ENCODE measurements around the gene PRSS33.

The PRSS33 gene

DNA sequence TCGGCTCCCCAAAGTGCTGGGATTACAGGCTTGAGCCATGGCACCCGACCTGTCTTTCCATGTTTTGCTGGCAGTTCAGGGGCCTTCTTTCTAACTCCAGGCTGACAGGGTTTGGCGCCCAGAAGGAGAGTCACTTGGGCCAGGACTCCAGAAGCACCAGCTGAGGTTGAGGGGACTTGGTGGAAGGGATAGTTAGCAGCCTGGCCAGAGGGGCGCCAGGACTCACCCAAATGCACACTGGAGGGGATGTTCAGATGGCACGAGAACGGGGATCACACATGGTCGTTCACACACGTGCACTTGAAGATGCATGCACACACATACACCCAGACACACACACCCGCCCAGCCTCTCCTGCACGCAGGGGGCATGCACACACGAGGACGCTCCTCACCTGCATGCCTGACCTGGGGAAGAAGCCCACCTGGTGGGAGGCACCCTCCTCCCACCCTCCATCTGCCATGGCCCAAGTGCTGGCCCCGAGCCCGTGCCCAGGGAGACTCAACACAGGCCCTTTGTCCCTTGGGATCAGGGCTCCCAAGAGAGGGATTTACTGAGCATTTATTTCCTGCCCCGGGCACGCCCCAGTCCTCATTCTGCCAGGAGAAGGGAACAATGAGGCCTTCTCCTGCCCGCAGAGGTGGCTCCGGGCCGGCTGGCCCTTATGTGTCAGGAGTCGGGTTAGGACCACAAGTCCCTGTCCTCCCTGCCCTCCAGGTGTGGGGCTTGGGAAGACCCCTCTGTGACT, 27.4 kb upstream of the PRSS33 start:
- ChIA-PET POLR2A (no interaction called here), CTCF (no interaction called here)
- TF ChIP-seq ELF4 (IDR thresholded peaks at IDR 0.05): no peak
- no peak for TF ChIP-seq TARDBP (IDR thresholded peaks at IDR 0.05)
- TF ChIP-seq BHLHE40 (IDR thresholded peaks at IDR 0.05; ENCODE audit: borderline replicate concordance): no peak
- no peak for TF ChIP-seq FOXK2 (IDR thresholded peaks at IDR 0.05)
- TF ChIP-seq NFRKB (IDR thresholded peaks at IDR 0.05): no peak
- TF ChIP-seq, protein P1, sequence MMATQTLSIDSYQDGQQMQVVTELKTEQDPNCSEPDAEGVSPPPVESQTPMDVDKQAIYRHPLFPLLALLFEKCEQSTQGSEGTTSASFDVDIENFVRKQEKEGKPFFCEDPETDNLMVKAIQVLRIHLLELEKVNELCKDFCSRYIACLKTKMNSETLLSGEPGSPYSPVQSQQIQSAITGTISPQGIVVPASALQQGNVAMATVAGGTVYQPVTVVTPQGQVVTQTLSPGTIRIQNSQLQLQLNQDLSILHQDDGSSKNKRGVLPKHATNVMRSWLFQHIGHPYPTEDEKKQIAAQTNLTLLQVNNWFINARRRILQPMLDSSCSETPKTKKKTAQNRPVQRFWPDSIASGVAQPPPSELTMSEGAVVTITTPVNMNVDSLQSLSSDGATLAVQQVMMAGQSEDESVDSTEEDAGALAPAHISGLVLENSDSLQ (IDR thresholded peaks at IDR 0.05): no peak
- TF ChIP-seq L3MBTL2 (conservative IDR thresholded peaks at IDR 0.05): no peak
- no peak for TF ChIP-seq SUZ12 (IDR thresholded peaks at IDR 0.05)
- no peak for TF ChIP-seq FOXM1 (IDR thresholded peaks at IDR 0.05; ENCODE audit: borderline replicate concordance)
- TF ChIP-seq SP1 (IDR thresholded peaks at IDR 0.05): no peak
- TF ChIP-seq CTBP1 (IDR thresholded peaks at IDR 0.05; ENCODE audit: borderline replicate concordance): no peak
- no peak for TF ChIP-seq HDGF (IDR thresholded peaks at IDR 0.05; ENCODE audit: borderline replicate concordance)
- no peak for TF ChIP-seq ZNF384 (IDR thresholded peaks at IDR 0.05)
- no peak for TF ChIP-seq FOXA1 (IDR thresholded peaks at IDR 0.05)
- TF ChIP-seq ARNT (IDR thresholded peaks at IDR 0.05): no peak
- TF ChIP-seq LEF1 (IDR thresholded peaks at IDR 0.05; ENCODE audit: borderline replicate concordance): no peak
- no peak for DNase-seq (ENCODE audit: extremely low spot score)

DNA sequence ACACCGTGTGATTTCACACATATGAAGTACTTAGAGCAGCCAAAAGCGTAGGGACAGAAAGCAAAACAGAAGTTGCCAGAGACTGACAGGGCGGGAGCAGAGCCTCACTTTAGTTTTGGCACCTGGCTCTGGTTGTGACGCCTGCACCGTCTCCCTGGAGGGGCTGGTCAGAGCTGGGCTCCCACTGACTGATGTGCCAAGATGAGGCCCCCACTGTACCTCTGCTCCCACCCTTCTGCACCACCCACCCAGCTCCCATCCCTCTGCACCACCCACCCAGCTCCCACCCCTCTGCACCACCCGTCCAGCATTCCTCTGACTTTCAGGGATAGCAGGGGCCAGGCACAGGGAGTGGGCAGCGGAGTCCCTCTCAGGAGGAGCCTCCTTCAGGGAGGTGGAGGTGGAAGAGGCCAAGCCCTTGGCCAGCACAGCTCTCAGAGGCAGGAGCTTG, 26.4 kb upstream of the PRSS33 start:
- TF ChIP-seq SUZ12 (IDR thresholded peaks at IDR 0.05): no peak
- ChIA-PET CTCF (no interaction called here), POLR2A (no interaction called here)
- no peak for DNase-seq (ENCODE audit: extremely low spot score)

DNA sequence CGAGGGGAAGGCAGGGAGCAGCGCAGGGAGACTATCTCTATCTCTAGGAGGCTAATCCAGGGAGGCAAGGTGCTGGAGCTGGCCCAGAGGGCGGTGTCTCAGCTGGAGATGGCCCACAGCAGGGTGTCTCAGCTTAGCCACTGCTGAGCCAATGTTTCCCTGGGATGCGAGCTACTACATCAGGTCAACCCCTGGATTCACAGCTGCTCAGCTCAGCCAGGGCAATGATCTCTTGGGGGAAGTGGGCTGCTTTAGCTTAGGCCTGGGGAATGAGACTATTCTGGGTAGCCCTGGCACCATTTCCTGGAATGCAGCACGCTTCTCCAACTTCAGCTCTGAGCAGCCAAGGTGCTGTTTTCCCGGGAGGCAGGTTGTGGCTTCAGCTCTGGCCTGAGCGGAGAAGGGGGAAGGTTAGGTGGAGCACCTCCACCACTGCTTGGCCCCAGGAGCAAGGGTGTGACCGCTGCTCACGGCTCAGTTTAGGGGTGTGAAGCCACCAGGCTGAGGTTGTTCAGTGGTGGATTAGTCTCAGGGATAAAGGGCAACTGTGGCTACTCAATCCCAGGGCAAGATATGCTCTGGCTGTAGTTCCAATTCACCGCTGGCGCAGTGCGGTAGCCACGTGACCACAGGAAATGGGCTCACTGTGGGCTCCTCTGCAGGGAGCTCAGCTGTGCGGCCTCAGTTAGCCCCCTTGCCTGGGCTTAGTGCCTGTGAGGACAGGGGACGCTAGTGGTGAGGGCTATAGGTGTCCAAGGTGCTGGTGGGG, 24.5 kb upstream of the PRSS33 start:
- CTCF ChIA-PET: no interaction called here
- no peak for DNase-seq (ENCODE audit: extremely low spot score)
- TF ChIP-seq ARNT (IDR thresholded peaks at IDR 0.05) (no peak), FOXA1 (IDR thresholded peaks at IDR 0.05) (no peak), TARDBP (IDR thresholded peaks at IDR 0.05) (no peak), SUZ12 (IDR thresholded peaks at IDR 0.05) (no peak), ELF4 (IDR thresholded peaks at IDR 0.05) (no peak), BHLHE40 (IDR thresholded peaks at IDR 0.05; ENCODE audit: borderline replicate concordance) (no peak), FOXM1 (IDR thresholded peaks at IDR 0.05; ENCODE audit: borderline replicate concordance) (no peak), LEF1 (IDR thresholded peaks at IDR 0.05; ENCODE audit: borderline replicate concordance) (no peak), L3MBTL2 (conservative IDR thresholded peaks at IDR 0.05) (no peak), FOXK2 (IDR thresholded peaks at IDR 0.05) (no peak), SP1 (IDR thresholded peaks at IDR 0.05) (no peak), ZNF384 (IDR thresholded peaks at IDR 0.05) (no peak), NFRKB (IDR thresholded peaks at IDR 0.05) (no peak), HDGF (IDR thresholded peaks at IDR 0.05; ENCODE audit: borderline replicate concordance) (no peak), CTBP1 (IDR thresholded peaks at IDR 0.05; ENCODE audit: borderline replicate concordance) (no peak)
- TF ChIP-seq, protein P1 (IDR thresholded peaks at IDR 0.05): no peak
- POLR2A ChIA-PET: interaction anchor here (1.8 kb wide), 1 partner anchor 34 kb away, joined by 5 read pairs; no protein-coding TSS in a partner anchor

DNA sequence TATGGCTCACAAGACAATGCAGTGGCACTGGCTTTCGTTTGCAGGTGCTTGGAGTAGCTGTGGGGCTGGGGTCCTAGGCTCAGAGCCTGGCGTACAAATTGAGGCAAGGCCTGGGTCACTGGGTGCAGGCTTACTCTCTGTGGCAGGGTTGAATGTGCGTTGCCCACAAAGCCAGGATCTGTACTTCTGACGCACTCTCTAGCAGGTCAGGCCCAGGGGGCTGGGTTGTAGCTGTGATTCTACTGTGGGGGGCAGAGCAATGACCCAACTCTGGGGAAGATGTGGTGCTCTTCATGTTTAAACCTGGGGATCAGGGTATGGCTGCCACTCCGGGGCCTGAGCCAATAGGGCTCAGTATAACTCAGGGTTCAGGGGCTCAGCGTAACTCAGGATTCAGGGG, 23.3 kb upstream of the PRSS33 start:
- no peak for DNase-seq (ENCODE audit: extremely low spot score)
- TF ChIP-seq BHLHE40 (IDR thresholded peaks at IDR 0.05; ENCODE audit: borderline replicate concordance) (no peak), SUZ12 (IDR thresholded peaks at IDR 0.05) (no peak), TARDBP (IDR thresholded peaks at IDR 0.05) (no peak), ARNT (IDR thresholded peaks at IDR 0.05) (no peak), LEF1 (IDR thresholded peaks at IDR 0.05; ENCODE audit: borderline replicate concordance) (no peak), ELF4 (IDR thresholded peaks at IDR 0.05) (no peak), L3MBTL2 (conservative IDR thresholded peaks at IDR 0.05) (no peak), FOXK2 (IDR thresholded peaks at IDR 0.05) (no peak), FOXA1 (IDR thresholded peaks at IDR 0.05) (no peak), ZNF384 (IDR thresholded peaks at IDR 0.05) (no peak), CTBP1 (IDR thresholded peaks at IDR 0.05; ENCODE audit: borderline replicate concordance) (no peak), NFRKB (IDR thresholded peaks at IDR 0.05) (no peak), SP1 (IDR thresholded peaks at IDR 0.05) (no peak), FOXM1 (IDR thresholded peaks at IDR 0.05; ENCODE audit: borderline replicate concordance) (no peak), HDGF (IDR thresholded peaks at IDR 0.05; ENCODE audit: borderline replicate concordance) (no peak)
- TF ChIP-seq, protein P1 (IDR thresholded peaks at IDR 0.05): no peak
- POLR2A ChIA-PET: interaction anchor here (1.8 kb wide), 1 partner anchor 32 kb away, joined by 5 read pairs; no protein-coding TSS in a partner anchor
- CTCF ChIA-PET: interaction anchor here (0.5 kb wide), 1 partner anchor 112 kb away, joined by 5 read pairs; no protein-coding TSS in a partner anchor

DNA sequence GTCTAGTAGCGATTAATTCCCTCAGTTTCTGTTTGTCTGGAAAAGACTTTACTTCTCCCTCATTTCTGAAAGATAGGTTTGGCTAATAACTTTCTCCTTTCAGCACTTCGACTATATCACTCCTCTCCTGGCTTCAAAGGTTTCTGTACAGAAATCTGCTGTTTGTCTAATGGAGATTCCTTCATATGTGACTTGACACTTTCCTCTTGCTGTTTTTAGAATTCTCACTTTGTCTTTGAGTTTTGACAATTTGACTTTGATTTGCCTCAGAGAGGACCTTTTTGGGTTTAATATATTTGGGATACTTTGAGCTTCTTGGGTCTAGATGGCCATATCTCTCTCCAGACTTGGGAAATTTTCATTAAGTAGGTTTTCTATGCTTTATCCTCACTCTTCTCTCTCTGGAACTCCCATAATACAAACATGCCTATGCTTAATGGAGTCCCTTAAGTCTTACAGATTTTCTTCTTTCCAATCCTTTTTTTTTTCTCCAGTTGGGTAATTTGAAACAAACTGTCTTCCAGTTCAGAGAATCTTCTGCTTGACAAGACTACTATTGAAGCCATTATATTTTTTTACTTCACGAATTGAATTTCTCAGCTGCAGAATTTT, 21.9 kb upstream of the PRSS33 start:
- TF ChIP-seq FOXM1 (IDR thresholded peaks at IDR 0.05; ENCODE audit: borderline replicate concordance) (no peak), CTBP1 (IDR thresholded peaks at IDR 0.05; ENCODE audit: borderline replicate concordance) (no peak), FOXK2 (IDR thresholded peaks at IDR 0.05) (no peak), TARDBP (IDR thresholded peaks at IDR 0.05) (no peak), HDGF (IDR thresholded peaks at IDR 0.05; ENCODE audit: borderline replicate concordance) (no peak), NFRKB (IDR thresholded peaks at IDR 0.05) (no peak), FOXA1 (IDR thresholded peaks at IDR 0.05) (no peak), LEF1 (IDR thresholded peaks at IDR 0.05; ENCODE audit: borderline replicate concordance) (no peak), L3MBTL2 (conservative IDR thresholded peaks at IDR 0.05) (no peak), SUZ12 (IDR thresholded peaks at IDR 0.05) (no peak)
- POLR2A ChIA-PET: no interaction called here
- CTCF ChIA-PET: no interaction called here
- DNase-seq (ENCODE audit: extremely low spot score): no peak
